ENCODE measurements around the gene STIP1. TPM values are rescaled to one million over a fixed set of nuclear protein-coding genes. Genes with fewer than 3 reads are reported as not detected.

The STIP1 gene
- total and polyA plus RNA-seq, 2 of the 8 experiments (the other 6 are each of a cell fraction or from before 2014, with no cell fraction given), result 140 to 329 TPM

GRCh38 chr11:64235437-64236161 lies 49.6 kb downstream of the STIP1 start:
- TF ChIP-seq EZH2 (IDR thresholded peaks at IDR 0.05; ENCODE audit: low read depth, low read length, severe bottlenecking), result no peak
- 0 out of 2 replicates have a peak, but pooled peaks have one; percentile 64 for TF ChIP-seq KDM1A (IDR thresholded peaks at IDR 0.05; ENCODE audit: borderline replicate concordance, low read length)
- TF ChIP-seq RXRA (IDR thresholded peaks at IDR 0.05; ENCODE audit: insufficient read depth, low read depth, low read length), result no peak
- Histone ChIP-seq H3K27me3 (replicated peaks in 1 of 4; ENCODE audit: control insufficient read depth in 3 of 4, extremely low read depth in 1 of 4, insufficient read depth in 3 of 4, low read length in 3 of 4) (peaks cover 0 to 12% (median 6%) of the 10 kb centered on the region in 4 experiments; a peak in 4 of 7 replicates), H3K36me3 (ENCODE audit: control insufficient read depth in 2 of 4, insufficient read depth in 4 of 4, low read length in 3 of 4) (peaks cover 0 to 5% (median 1%) of the 10 kb centered on the region in 4 experiments; a peak in 1 of 8 replicates), H3K27ac (ENCODE audit: low read depth, low read length) (no peak overlapping the region), H3K4me1 (replicated peaks in 1 of 4; ENCODE audit: control insufficient read depth in 3 of 4, insufficient read depth in 4 of 4, low read length in 3 of 4) (peaks cover 0 to 19% (median 7%) of the 10 kb centered on the region in 4 experiments; a peak in 6 of 7 replicates), H3K18ac (ENCODE audit: extremely low read depth, low read length) (no peak overlapping the region), H3K23ac (ENCODE audit: insufficient read length) (no peak overlapping the region), H3K4ac (replicated peaks; ENCODE audit: insufficient read length, low read depth, low read length) (no peak overlapping the region), H3K56ac (replicated peaks; ENCODE audit: insufficient read length, low read depth, low read length) (no peak overlapping the region), H3K9me3 (ENCODE audit: insufficient read depth in 2 of 2, low read depth in 1 of 2, low read length in 1 of 2) (no peaks in the 10 kb centered on the region), H3K14ac (ENCODE audit: insufficient read length) (no peak overlapping the region), H2AK5ac (ENCODE audit: low read depth, low read length) (no peak overlapping the region), H2BK15ac (ENCODE audit: low read length) (no peak overlapping the region), H3K23me2 (ENCODE audit: low read depth, low read length) (peaks cover 16% of the 10 kb centered on the region), H3K9ac (replicated peaks in 1 of 4; ENCODE audit: extremely low read depth in 1 of 4, low read depth in 3 of 4, low read length in 3 of 4) (no peak overlapping the region; a peak in 1 of 7 replicates), H4K5ac (ENCODE audit: insufficient read length, low read depth, low read length) (no peak overlapping the region), H4K8ac (ENCODE audit: extremely low read depth, insufficient read depth, low read length) (no peak overlapping the region), H3K79me2 (ENCODE audit: control insufficient read depth in 1 of 2, insufficient read depth in 2 of 2, low read length in 2 of 2) (no peaks in the 10 kb centered on the region), H2AFZ (ENCODE audit: low read length) (no peak overlapping the region), H4K91ac (replicated peaks; ENCODE audit: insufficient read length, low read length) (no peak overlapping the region), H2BK120ac (replicated peaks; ENCODE audit: low read depth, low read length) (no peak overlapping the region), H4K20me1 (replicated peaks in 1 of 2; ENCODE audit: control insufficient read depth in 1 of 2, insufficient read depth in 2 of 2, low read length in 2 of 2) (peaks cover 0 to 6% of the 10 kb centered on the region in 2 experiments), H3K4me3 (ENCODE audit: extremely low read depth in 1 of 4, insufficient read depth in 2 of 4, low read depth in 3 of 4, low read length in 4 of 4) (peak overlapping the region; percentile 39 to 70 (median 52)), H3K4me2 (ENCODE audit: insufficient read depth in 1 of 2, low read depth in 2 of 2, low read length in 2 of 2) (peak overlapping the region; percentile 50 to 87), H2BK20ac (ENCODE audit: low read length) (no peak overlapping the region), H2BK5ac (ENCODE audit: low read depth, low read length) (no peak overlapping the region), H2BK12ac (ENCODE audit: low read depth, low read length) (no peak overlapping the region), H3K79me1 (ENCODE audit: low read depth, low read length) (no peaks in the 10 kb centered on the region; the same call in 1 of the 2 replicates)
- POLR2A ChIA-PET (ENCODE audit: partially characterized antibody), result interaction anchor here (0.6 to 11.9 kb wide), 7 partner anchors 11 to 162 kb away, joined by 3 to 190 read pairs (median 5); partner anchors contain the start of genes FKBP2, PLCB3 and PPP1R14B
- 90% methylated on average over 12 of the region's 12 CpGs; no CpG with 5 or more reads in 1 of the 2 experiments for WGBS, 2 experiments (ENCODE audit: extremely low coverage in 1 of 2, insufficient coverage in 1 of 2, insufficient read length in 1 of 2, insufficient replicate concordance in 2 of 2, low coverage in 1 of 2, low lambda C conversion rate in 2 of 2, missing lambda C conversion rate in 1 of 2)
- CTCF ChIA-PET (ENCODE audit: partially characterized antibody), result interaction anchor here (0.6 to 8.6 kb wide), 5 partner anchors 16 to 36 kb away, joined by 3 to 51 read pairs (median 7); partner anchors contain the start of genes FERMT3 and PLCB3
- no peak for FAIRE-seq
- DNase-seq (ENCODE audit: low read depth in 1 of 2, low spot score in 2 of 2), result no peak

Data from H1 (cell line).